Stimulated activated CD8-positive, alpha-beta memory T cell treated with anti-CD3 and anti-CD28 coated beads, Interleukin-7, amount 100 ng/mL, for 48 hours (primary cell): Measurements from ENCODE around the gene COP1.
"Not testable (repeated sequence)": the region's sequence is repeated elsewhere in the genome, so short reads cannot be mapped to it uniquely, and the experiment has no call there.

Source experiments
- DNase-seq, 2 donors: peaks; one replicate each; pipeline ENCODE4 v3.0.0-alpha.2; 2020; ENCODE audit warnings: low read depth in 1 of 2; ENCODE audit errors: extremely low read depth in 1 of 2

COP1 gene

GRCh38 chr1:176206961-176207902 lies at the start of gene COP1:
TSS of gene COP1 (minus strand) at chr1:176207286. CDS start at chr1:176206978, 308 bp downstream.
- DNase-seq: peak; percentile 92 to 94

GRCh38 chr1:176252191-176252590 lies 45.1 kb upstream of the COP1 start:
- no peak for DNase-seq

GRCh38 chr1:176244851-176245250 lies 37.8 kb upstream of the COP1 start:
- DNase-seq: no peak

GRCh38 chr1:176243746-176244145 lies 36.7 kb upstream of the COP1 start:
- DNase-seq: no peak

GRCh38 chr1:176241385-176242015 lies 34.4 kb upstream of the COP1 start:
- peak in 1 of 2 donors; percentile 14 for DNase-seq

GRCh38 chr1:176233657-176234056 lies 26.6 kb upstream of the COP1 start:
- DNase-seq: not testable (repeated sequence)

GRCh38 chr1:176227579-176227978 lies 20.5 kb upstream of the COP1 start:
- DNase-seq: no peak

- DNase-seq: no peak
Measured at GRCh38 chr1:176225911-176226310, 18.8 kb upstream of the COP1 start.

- DNase-seq: no peak
Measured at GRCh38 chr1:176225479-176225875, 18.4 kb upstream of the COP1 start.

GRCh38 chr1:176222196-176222595 lies 15.1 kb upstream of the COP1 start:
- DNase-seq: no peak

- no peak for DNase-seq
Measured at GRCh38 chr1:176220100-176220689, 13.1 kb upstream of the COP1 start.

- DNase-seq: no peak
Measured at GRCh38 chr1:176217461-176218099, 10.5 kb upstream of the COP1 start.

GRCh38 chr1:176216031-176216430 lies 8.9 kb upstream of the COP1 start:
- no peak for DNase-seq

GRCh38 chr1:176211396-176212165 lies 4.5 kb upstream of the COP1 start:
- DNase-seq: no peak

GRCh38 chr1:176208034-176208433 lies 948 bp upstream of the COP1 start:
- DNase-seq: no peak

GRCh38 chr1:176206006-176206960 lies 803 bp downstream of the COP1 start:
- peak; percentile 15 to 23 for DNase-seq

GRCh38 chr1:176205332-176205914 lies 1.7 kb downstream of the COP1 start:
- no peak for DNase-seq

- DNase-seq: not testable (repeated sequence)
Measured at GRCh38 chr1:176204655-176205054, 2.4 kb downstream of the COP1 start.

- DNase-seq: no peak
Measured at GRCh38 chr1:176203735-176204134, 3.4 kb downstream of the COP1 start.
